ENCODE data around the gene TP63.

The TP63 gene

DNA sequence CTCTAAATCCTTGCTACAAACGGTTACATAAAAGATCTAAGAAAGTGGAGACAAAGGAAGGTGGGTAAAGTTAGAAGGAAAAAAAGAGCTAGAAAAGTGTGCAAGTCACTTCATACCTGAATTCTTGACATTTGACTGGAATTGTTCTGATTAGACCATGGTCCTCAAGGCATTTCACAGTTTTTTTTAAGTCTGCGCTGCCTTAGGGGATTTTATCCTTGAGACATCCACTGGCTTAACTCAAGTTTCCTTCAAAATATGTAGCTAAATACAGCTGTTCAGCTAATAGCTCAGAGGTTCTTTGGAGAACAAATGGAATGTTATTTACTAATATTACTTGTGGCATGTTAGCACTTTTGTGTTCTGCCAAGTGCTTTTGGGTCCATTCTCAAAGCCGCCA, 236.9 kb downstream of the TP63 start:
- DNase-seq (ENCODE audit: extremely low spot score), result no peak
- POLR2A ChIA-PET, result no interaction called here
- CTCF ChIA-PET, result interaction anchor here (0.8 to 1.3 kb wide), 4 partner anchors 10 to 37 kb away, joined by 3 read pairs; no protein-coding TSS in a partner anchor
- TF ChIP-seq, protein P1, sequence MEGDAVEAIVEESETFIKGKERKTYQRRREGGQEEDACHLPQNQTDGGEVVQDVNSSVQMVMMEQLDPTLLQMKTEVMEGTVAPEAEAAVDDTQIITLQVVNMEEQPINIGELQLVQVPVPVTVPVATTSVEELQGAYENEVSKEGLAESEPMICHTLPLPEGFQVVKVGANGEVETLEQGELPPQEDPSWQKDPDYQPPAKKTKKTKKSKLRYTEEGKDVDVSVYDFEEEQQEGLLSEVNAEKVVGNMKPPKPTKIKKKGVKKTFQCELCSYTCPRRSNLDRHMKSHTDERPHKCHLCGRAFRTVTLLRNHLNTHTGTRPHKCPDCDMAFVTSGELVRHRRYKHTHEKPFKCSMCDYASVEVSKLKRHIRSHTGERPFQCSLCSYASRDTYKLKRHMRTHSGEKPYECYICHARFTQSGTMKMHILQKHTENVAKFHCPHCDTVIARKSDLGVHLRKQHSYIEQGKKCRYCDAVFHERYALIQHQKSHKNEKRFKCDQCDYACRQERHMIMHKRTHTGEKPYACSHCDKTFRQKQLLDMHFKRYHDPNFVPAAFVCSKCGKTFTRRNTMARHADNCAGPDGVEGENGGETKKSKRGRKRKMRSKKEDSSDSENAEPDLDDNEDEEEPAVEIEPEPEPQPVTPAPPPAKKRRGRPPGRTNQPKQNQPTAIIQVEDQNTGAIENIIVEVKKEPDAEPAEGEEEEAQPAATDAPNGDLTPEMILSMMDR (IDR thresholded peaks at IDR 0.05; ENCODE audit: control extremely low read depth, extremely low read depth, low read depth, missing control alignments), result no peak

DNA sequence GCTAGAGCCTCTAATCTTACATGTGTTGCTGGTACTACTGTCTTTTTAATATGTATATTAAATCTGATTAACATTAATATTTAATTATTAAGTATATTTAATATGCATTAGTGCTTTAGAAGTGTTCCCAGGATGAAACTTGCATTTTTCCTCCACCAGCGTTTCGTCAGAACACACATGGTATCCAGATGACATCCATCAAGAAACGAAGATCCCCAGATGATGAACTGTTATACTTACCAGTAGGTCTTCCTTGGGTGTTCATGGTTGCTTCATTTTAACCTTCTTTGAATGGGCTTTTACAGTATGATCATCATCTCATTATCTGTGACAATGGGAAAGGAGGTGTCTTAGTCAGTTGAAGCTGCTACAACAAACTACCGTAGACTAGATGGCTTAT, 238.0 kb downstream of the TP63 start:
- DNase-seq (ENCODE audit: extremely low spot score), result no peak
- POLR2A ChIA-PET, result no interaction called here

DNA sequence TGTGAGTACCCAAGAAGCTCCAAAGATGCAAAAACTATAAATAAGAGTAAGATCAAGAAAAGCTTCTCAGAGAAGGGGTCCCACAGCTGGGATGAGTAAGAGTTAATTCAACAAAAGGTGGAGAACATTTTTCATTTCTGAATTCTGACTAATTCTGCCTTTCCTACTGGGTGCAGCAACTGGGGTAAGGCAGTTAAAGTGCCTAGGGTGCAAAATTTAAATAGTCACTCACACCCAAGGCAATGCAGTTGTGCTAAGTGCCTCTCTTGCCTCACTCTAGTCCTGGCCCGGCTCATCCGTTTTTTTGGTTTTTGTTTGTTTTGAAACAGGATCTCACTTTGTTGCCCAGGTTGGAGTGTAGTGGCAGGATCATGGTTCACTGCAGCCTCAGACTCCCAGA, 240.2 kb downstream of the TP63 start:
- TF ChIP-seq, protein P1 (IDR thresholded peaks at IDR 0.05; ENCODE audit: control extremely low read depth, extremely low read depth, low read depth, missing control alignments), result no peak
- no peak for DNase-seq (ENCODE audit: extremely low spot score)
- CTCF ChIA-PET, result interaction anchor here (1.1 to 1.9 kb wide), 3 partner anchors 8 to 36 kb away, joined by 3 to 7 read pairs (median 4); no protein-coding TSS in a partner anchor

More for the DNA sequence above, 238.0 kb downstream of the TP63 start:
- CTCF ChIA-PET, result no interaction called here
- TF ChIP-seq, protein P1 (IDR thresholded peaks at IDR 0.05; ENCODE audit: control extremely low read depth, extremely low read depth, low read depth, missing control alignments), result no peak

DNA sequence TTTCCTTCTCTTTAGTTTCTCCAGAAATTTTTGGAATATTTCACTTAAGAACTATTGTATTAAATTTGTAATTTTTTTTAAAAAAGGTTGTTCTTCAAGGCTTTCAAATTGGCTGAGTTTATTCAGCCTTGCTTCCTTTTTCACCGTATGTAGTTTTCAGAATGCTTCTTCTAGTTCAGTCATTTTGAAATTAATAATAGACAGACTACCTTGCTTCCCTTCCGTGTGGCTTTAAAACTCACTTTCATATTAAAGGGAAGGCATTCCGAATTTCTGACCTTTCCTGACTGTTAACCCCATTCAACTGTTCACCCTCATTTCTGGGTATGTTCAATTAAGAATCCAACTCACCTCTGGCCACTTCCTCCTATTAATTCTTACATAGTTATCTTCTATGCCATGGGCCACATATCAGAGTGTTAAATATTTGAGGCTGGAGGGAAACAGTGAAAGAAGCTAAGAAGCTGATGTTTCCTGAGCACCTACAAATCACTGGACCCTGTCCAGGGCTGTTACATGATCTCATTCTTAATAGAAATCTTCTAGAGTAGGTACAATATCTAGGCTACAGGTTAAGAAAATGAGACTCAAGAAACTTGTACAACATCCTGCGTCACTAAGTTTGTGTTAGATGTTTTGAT, 252.0 kb downstream of the TP63 start:
- POLR2A ChIA-PET, result no interaction called here
- DNase-seq (ENCODE audit: extremely low spot score), result peak; percentile 10
- CTCF ChIA-PET, result no interaction called here
- TF ChIP-seq, protein P1 (IDR thresholded peaks at IDR 0.05; ENCODE audit: control extremely low read depth, extremely low read depth, low read depth, missing control alignments), result no peak

More for the DNA sequence above, 240.2 kb downstream of the TP63 start:
- POLR2A ChIA-PET, result no interaction called here

DNA sequence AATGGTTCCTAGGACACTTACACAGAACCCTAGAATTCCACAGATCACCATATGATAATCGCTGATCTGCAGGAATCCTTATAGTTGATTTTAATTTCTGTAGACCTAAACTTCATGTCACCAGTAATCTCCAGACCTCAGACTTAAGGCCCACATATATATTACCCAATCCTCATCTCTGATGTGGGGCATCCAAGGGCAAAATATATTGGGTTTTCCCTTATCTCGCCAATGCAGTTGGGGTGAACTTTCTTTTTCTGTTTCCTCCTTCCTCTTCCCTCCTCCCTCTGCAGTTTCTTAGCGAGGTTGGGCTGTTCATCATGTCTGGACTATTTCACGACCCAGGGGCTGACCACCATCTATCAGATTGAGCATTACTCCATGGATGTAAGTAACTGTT, 259.3 kb downstream of the TP63 start:
- CTCF ChIA-PET, result interaction anchor here (1.1 to 2.3 kb wide), 2 partner anchors 13 to 15 kb away, joined by 3 to 7 read pairs; no protein-coding TSS in a partner anchor
- POLR2A ChIA-PET, result no interaction called here
- TF ChIP-seq, protein P1 (IDR thresholded peaks at IDR 0.05; ENCODE audit: control extremely low read depth, extremely low read depth, low read depth, missing control alignments), result no peak
- no peak for DNase-seq (ENCODE audit: extremely low spot score)

DNA sequence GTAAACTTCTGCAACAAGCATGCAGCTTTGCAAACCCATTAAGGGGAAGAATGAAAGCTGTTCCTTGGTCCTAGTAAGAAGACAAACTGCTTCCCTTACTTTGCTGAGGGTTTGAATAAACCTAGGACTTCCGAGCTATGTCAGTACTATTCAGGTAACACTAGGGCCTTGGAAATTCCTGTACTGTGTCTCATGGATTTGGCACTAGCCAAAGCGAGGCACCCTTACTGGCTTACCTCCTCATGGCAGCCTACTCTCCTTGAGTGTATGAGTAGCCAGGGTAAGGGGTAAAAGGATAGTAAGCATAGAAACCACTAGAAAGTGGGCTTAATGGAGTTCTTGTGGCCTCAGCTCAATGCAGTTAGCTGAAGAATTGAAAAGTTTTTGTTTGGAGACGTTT, 265.3 kb downstream of the TP63 start:
- TF ChIP-seq, protein P1 (IDR thresholded peaks at IDR 0.05; ENCODE audit: control extremely low read depth, extremely low read depth, low read depth, missing control alignments), result no peak
- CTCF ChIA-PET, result interaction anchor here (1.8 kb wide), 1 partner anchor 12 kb away, joined by 5 read pairs; no protein-coding TSS in a partner anchor
- POLR2A ChIA-PET, result no interaction called here
- DNase-seq (ENCODE audit: extremely low spot score), result no peak

Measured in GM10248 (cell line).